RCC 7860 (cell line): Measurements from ENCODE around the gene SASH3.

Source experiments
- DNase-seq: peaks from one replicate; pipeline ENCODE4 v3.0.0-alpha.2; 2015; ENCODE audit warnings: low spot score
- FAIRE-seq: peaks from 2 replicates; lab custom pipeline; 2012; peaks lifted over from hg19 to GRCh38; lab: Jason Lieb, UNC

The SASH3 gene

DNA sequence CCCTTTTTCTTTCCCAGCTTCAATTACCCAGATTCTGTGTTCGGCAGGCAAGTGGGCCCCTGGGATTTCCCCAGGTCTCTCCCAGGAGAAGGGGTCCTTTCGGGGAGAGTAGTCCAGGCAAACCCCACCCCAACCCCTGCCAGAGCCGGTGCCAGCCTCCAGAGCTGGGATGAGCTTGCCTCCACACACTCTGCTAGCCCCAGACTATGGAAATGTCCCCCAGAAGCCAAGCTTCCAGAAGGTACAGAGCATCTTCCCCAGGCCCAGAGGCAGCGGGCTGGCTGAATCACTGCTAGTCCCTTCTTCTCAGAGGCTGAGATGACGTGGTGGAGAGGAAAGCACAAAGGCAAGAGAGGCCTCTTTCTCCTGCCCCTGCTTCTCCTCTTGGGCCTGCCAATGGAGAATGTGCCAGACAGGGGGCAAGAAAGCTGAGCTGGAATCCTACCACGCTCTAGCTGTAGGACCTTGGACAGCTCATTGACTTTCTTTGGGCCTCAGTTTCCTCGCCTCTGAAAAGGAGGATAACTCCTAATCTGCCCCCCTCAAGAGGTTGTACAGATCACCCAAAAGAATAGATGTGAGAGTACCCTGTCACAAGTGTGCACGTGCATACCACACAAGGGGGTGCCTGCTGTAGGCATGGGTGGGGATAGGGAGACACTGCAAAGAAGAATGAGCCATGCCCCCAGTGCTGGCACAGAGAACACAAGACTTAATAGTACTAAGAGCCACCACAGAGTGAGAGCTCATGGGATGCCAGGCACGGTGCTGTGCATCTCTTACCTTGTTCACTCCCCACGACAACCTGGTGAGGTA lies 2.1 kb downstream of the SASH3 start:
- FAIRE-seq: no peak
- DNase-seq: no peak

- no peak for DNase-seq
- FAIRE-seq: no peak
These were observed 3.0 kb downstream of the SASH3 start for GRCh38 chrX:129782706-129783105.

DNA sequence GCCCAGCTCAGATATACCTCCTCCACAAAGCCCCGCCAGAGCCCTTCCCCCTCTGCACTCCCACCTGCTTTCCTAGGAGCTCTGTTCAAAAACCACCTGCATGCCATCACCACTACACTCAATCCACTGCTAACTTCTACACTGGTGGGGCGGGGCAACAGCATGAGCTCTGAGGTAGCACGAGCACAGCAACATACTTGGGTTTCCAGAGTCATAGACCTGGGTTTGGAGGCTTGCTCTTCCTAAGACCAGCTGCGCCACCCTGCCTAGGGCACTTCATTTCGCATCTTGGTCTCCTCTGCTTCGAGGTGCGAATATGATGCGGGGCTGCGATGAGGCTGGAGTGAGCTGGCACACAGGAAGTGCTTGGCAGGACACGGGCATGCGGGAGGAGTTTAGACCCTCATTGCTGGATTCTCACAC lies 3.6 kb downstream of the SASH3 start:
- FAIRE-seq: no peak
- DNase-seq: no peak

- DNase-seq: no peak
- FAIRE-seq: no peak
These were observed 4.6 kb downstream of the SASH3 start for GRCh38 chrX:129784371-129784770.

DNA sequence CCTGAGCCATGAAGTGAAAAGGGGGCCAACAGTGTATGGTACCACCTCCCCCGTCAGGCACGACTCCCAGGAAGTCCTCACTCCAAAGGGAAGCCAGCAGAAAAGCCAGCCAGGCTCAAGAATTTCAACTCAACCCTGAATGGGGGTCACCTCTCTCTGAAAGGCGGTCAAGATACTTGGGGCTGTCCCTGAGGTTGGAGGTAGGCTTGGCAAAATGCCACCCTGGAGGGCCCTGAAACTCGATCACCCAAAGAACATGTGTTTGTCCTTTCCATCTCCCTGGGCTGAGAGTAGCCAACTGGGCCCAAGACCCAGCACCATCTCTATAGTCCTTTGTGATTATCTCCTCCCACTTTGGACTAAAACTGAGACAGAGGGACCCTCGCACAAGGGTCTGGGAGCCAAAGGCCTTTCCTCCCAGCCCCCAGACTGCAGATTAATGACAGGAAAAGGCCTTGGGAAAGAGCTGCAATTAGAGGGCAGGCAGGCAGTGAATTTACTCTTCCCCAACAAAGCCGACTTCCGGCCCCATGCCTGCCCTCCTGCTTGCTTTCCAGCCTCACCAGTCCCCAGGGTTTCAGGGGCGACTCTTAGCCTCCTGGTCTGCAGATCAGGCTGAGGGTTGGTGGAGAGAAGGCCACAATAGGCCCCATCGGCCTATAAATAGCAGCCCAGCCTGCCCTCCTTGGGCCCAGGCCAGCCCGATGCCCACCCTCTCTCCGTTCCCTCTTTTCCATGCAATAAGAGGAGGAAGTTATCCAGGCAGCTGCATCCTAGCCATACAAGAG lies 5.6 kb downstream of the SASH3 start:
- no peak for FAIRE-seq

GRCh38 chrX:129786210-129786651 lies 6.5 kb downstream of the SASH3 start:
- DNase-seq (no peak), FAIRE-seq (no peak)

More for the DNA sequence above, 5.6 kb downstream of the SASH3 start:
- DNase-seq: no peak

- DNase-seq (no peak), FAIRE-seq (no peak)
These were observed 7.7 kb downstream of the SASH3 start for GRCh38 chrX:129787336-129788055.

DNA sequence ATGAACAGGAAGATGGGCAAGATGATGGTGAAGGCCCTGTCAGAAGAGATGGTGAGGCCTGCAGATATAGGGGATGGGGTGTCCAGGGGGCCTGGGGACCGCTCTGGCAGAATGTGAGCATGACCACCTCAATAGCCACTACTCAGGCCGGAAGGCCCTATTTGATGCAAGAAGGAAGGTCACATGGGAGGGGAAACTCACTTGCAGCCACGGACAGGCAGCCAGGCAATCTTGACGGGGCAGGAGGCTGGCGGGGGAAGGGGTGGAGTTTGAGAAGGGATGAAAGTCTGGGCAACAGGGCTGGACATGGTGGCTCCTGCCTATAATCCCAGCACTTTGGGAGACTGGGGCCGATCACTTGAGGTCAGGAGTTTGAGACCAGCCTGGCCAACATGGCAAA lies 8.8 kb downstream of the SASH3 start:
- FAIRE-seq: no peak

DNA sequence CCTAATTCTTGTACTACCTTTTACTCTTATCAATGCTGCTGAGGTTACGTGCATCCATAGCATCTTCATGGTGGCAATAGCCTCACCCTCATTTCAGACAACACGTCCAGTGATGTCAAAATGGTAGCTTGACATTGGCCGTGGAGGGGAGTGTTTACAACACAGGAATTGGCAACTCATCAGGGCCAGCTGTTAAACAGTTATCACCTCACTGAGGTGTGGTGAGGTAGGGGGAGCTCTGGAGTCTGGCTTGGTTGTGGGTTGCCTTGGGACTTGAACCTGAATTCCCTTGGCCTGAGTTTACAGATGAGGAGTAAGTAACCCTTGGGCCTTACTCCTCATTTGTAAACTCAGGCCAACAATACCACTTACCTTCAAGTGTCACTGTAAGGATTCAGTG lies 10.4 kb downstream of the SASH3 start:
- DNase-seq (no peak), FAIRE-seq (no peak)

More for the DNA sequence above, 8.8 kb downstream of the SASH3 start:
- DNase-seq: no peak

- DNase-seq (no peak), FAIRE-seq (no peak)
These were observed 11.1 kb downstream of the SASH3 start for GRCh38 chrX:129790808-129791207.

GRCh38 chrX:129791336-129791735 lies 11.6 kb downstream of the SASH3 start:
- DNase-seq (no peak), FAIRE-seq (no peak)

- DNase-seq: no peak
- FAIRE-seq: no peak
These were observed 12.3 kb downstream of the SASH3 start for GRCh38 chrX:129791961-129792570.

- FAIRE-seq (no peak), DNase-seq (no peak)
These were observed 13.0 kb downstream of the SASH3 start for GRCh38 chrX:129792586-129793291.

DNA sequence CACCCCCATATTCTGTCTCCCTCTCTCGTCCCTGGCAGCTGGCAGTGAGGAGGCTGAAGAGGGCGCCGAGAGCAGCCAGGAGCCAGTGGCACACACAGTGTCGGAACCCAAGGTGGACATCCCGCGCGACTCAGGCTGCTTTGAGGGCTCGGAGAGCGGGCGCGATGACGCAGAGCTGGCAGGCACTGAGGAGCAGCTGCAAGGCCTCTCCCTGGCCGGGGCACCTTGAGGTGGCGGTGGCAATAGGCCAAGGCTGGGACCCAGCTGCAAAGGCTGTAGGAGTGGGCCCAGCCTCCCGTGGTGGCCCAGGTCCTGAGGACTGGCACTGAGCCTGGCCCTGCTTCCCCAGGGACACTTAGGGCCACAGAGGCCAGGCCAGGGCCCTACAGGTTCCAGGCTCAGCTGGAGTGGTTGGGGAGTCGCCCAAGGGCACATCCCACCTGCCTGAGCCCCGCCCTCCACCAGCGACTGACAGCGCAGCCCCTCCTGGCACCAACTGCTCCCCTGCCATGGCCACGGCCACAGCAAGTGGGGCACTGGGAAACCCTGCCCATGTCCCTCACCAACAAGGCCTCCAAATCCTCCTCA lies 13.9 kb downstream of the SASH3 start:
- DNase-seq: no peak
- no peak for FAIRE-seq

- no peak for FAIRE-seq
- no peak for DNase-seq
These were observed 15.8 kb downstream of the SASH3 start for GRCh38 chrX:129795584-129795983.

GRCh38 chrX:129797251-129797906 lies 17.6 kb downstream of the SASH3 start:
- DNase-seq (no peak), FAIRE-seq (no peak)

DNA sequence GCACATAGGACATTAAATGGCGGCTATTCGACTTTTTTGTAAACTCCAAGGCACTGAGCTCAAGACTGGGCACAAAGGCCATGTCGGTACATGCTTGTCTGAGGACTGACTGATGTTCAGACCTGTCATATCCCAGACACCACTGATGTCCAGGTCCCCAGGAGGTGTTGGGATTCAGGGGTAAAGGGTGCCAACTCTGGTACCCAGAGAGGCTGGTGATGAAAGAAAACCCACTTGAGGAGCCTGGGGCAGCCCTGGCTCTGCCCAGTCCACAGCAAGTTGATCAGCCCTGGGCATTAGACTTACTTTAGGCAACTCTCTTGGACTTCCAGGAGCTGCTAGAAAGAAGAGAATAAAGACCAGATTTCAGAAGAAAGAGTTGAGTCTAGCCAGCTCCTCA lies 18.7 kb downstream of the SASH3 start:
- DNase-seq (no peak), FAIRE-seq (no peak)

GRCh38 chrX:129798888-129799287 lies 19.1 kb downstream of the SASH3 start:
- no peak for DNase-seq
- FAIRE-seq: no peak

DNA sequence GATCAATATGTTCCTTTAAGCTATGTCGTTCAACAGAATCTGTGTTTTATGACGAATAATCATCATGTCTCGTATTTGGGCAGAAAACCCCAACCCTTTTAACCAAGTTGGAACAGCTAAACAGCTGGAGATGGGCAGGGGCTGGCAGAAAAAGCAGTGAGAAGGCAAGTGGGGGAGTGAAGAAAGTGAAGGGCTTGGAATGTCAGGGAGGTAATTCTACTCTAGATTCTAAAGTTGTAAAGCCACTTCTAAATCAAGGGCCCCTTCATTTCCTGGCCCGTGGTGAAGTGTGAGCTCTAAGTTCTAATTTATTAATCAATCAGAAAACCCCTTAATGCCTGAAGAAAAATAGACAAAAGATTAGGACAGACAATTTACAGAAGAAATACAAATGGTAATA lies 20.4 kb downstream of the SASH3 start:
- DNase-seq: no peak
- no peak for FAIRE-seq
